HG02610 (cell line): Measurements from ENCODE around the gene CASK.

Source experiments
- ATAC-seq: cut with Tn5 transposase; IDR thresholded peaks from one replicate; pipeline ENCODE4 v1.9.1; 2021; ENCODE audit warnings: mild to moderate bottlenecking, moderate library complexity; ENCODE audit not compliant: unreplicated experiment

CASK gene

GRCh38 chrX:41591906-41592305 is 331.4 kb downstream of the CASK start:
- ATAC-seq = no peak

GRCh38 chrX:41590641-41591040 is 332.7 kb downstream of the CASK start:
- no peak for ATAC-seq

DNA sequence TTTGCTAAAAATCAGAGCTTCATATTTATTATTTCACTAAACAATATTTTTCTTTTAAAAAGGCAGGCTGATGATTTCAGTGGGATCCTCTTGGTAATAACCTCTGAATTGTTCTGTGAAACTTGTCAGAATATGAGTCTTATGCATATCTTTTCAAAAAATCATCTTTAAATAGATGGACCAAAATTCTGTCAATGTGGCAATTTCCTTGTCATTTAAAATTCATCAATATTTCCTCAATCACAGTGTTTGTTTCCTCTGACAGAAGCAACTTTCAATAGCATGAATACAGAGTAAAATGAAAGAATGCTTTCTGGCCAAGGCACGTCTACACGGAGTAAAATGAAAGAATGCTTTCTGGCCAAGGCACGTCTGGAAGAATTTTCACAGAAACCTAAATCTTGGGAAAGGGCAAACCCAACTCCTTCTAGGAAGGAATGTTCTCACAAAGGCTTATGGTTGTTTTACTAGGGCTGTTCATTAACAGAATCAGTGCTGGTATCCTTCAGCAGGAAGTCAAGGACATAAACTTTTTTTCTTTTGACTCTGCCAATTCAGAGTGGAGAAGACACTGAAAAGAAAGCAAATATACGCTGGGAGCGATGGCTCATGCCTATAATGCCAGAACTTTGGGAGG is 333.6 kb downstream of the CASK start:
- ATAC-seq = no peak

DNA sequence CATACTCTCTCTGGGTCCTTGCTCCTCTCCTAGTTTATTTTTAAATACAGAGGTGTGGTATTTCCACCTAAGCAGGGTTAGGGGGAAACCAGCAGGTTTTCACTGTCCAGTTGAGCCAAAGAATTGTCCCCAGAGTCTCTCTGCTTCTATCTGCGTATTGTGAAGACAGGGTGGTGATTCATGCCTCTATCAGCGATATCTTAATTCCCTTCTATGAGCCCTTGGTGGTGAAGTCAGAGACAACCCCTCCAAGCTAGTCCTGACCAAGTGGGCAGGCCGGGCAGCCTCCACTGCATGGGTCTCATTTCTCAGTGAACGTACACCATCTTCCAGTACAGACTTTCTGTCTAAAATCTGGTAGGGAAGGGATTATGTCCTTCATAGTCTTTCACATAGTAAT is 335.1 kb downstream of the CASK start:
- no peak for ATAC-seq

GRCh38 chrX:41580423-41581064 is 342.8 kb downstream of the CASK start:
- ATAC-seq = no peak

DNA sequence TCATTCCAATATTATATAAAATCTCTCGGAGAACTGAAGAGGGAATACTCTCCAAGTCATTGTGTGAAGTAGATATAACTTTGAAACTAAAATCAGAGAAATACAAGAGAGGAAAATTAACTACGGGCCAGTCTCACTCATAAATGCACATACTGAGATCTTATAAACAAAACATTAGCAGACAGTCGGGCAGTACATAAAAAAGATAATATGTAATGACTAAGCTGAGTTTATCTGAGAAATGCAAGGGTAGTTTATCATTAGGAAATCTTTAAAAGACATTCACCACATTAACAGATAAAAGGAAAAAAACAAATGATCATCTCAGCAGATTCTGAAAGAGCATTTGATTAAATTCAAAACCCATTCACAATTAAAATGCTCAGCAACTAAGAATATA is 359.5 kb downstream of the CASK start:
- no peak for ATAC-seq

- peak; percentile 92 for ATAC-seq
Observed at GRCh38 chrX:41561045-41561444, 362.3 kb downstream of the CASK start.

- no peak for ATAC-seq
Observed at GRCh38 chrX:41559235-41560052, 363.9 kb downstream of the CASK start.

DNA sequence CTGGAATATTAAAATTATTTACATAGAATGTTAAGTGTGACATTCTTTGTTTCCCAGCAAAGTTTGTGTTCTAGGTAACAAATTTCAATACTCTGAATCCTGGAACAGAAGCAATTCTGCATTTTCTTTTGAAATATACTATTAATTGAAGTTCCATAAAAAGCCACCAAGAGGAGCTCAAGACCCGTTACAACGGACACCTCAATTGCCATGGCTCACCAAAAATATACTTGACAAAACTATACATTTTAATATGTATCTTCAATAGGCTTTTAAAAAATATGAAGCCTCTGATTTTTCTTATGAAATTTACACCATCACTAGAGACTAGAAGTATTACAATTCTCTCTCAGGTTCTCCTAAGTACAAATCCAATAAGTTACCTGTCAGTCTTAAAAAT is 364.8 kb downstream of the CASK start:
- ATAC-seq = no peak

GRCh38 chrX:41556958-41557357 is 366.4 kb downstream of the CASK start:
- ATAC-seq = no peak

GRCh38 chrX:41553688-41554087 is 369.7 kb downstream of the CASK start:
- ATAC-seq = no peak

DNA sequence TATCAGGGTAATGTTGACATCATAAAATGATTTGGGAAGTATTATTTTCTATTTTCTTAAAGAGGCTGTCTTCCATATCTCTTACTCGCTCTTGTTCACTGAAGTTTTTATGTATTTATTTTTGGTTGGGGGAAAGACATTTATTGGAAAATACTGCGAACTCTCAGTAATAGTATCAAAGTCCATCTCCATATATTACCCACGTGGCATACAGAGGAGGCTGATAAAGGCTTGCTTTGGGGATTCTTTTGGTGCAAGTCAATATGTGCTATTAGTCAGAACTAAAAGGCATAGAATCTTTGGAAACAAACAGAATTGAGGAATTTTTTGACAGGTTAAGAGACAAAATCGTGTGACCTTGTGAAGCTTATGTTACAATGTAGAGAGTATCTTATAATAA is 374.9 kb downstream of the CASK start:
- ATAC-seq = no peak

GRCh38 chrX:41543668-41544067 is 379.7 kb downstream of the CASK start:
- ATAC-seq = no peak

DNA sequence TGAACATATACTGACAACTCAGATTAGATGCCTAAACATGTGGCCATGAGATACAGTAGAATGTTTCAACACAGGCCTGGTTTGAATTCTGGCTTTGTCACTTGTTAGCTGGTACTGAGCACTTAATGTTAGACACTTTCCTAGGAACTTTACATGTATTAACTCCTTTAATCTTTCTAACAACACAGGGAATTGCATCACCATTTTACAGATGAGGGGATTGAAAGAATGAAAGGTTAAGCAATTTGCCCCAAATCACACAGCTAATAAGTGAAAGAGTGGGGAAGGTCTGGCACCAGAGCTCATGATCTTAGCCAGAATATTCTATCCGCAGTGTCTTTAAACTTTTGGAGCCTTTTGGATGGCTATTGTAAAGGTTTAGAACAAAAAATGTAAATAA is 380.3 kb downstream of the CASK start:
- ATAC-seq = no peak

DNA sequence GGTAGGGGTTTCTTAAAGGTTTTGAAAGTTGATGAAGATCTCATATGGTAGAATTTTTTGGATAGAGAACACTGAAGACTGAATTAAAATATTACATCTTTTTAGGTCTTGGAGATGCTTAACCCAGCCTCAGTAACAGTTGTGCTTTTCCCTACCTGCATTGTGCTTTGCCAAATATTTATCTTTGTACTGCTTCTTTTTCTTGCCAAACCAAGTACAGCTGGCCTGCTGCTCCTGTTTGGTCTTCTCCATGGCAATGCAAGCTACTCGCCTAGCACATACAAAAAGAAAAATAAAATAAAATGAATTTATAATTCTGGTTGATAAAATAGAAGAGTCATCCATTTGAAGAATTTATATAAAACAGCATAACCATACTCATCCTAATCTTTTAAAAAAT is 380.8 kb downstream of the CASK start:
- ATAC-seq = no peak

GRCh38 chrX:41542135-41542534 is 381.2 kb downstream of the CASK start:
- ATAC-seq = no peak

GRCh38 chrX:41541386-41541785 is 382.0 kb downstream of the CASK start:
- no peak for ATAC-seq

DNA sequence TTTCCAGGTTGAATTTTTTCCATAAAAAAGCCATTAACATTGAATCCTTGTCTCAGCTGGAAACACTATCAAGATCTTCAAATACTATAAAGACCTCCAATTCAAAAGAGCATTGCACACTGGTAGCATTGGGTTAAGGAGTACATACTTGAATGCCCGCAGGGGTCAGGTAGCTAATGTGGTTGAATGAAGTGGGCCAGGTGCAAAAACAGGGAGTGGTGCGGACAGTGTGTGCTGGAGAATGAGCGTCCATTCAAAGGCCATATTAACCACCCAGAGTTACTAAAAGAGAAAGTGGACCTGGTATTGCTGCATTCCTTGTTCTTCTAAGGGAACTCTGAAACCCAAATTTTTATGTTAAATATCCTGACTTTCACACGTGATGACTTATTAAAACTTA is 384.6 kb downstream of the CASK start:
- ATAC-seq = no peak

DNA sequence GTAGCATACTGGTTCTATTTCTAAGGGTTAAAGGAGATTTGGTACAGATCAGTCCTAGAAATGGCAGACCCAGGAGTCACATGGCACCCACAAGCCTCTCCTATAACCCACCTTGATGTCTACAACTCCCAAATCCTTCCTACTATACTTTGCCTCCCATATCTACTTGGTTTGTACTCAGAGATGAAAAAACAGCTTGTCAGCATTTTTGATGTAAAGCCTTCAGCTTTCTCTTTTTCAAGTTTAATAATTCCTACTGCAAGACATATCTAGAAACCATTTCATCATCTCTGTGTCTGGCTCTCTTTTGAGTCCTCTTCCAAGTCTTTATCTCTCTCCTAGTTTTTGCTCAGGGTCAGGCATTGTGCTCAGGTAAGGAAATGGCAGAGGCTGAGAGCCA is 393.3 kb downstream of the CASK start:
- no peak for ATAC-seq

DNA sequence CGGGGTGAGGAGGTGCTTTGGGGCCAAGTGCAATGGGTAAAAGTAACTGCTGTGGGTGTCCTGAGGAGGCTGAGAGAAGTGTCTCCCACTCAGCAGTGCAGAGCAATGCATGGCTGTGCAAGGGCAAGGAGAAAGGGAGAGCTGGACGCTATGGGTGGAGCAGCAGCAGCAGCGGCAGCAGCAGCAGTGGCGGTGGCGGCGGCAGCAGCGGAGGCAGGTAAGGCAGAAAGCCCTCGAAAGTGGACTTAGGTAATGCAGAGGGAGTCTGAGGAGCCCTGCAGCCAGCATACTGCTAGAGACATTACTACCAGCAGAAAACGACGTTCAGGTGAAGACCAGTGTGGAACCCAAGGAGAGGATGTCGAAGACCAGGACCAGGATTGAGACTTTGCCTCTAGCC is 394.1 kb downstream of the CASK start:
- ATAC-seq = no peak

- ATAC-seq = no peak
Observed at GRCh38 chrX:41528784-41529183, 394.6 kb downstream of the CASK start.

- ATAC-seq = no peak
Observed at GRCh38 chrX:41526925-41527324, 396.4 kb downstream of the CASK start.
